Common myeloid progenitor, CD34-positive (primary cell): ENCODE data around the gene GIMAP5.

ENCODE experiments used
- CTCF ChIA-PET: fragments of 350-600 bp; sonication (Branson Sonifier 250); formaldehyde crosslinking; loops from one replicate; lab custom pipeline; 2021; ENCODE audit warnings: antibody characterized with exemption; lab: Charles Lee
- POLR2A ChIA-PET: fragments of 350-600 bp; sonication (Branson Sonifier 250); formaldehyde crosslinking; loops from one replicate; lab custom pipeline; 2021; ENCODE audit warnings: antibody characterized with exemption; lab: Charles Lee
- DNase-seq, 3 donors: peaks; one replicate each; pipeline versions ENCODE4 v3.0.0 to v3.0.0-alpha.2; 2013
- H3K27ac ChIP-seq, 2 experiments: 1 replicate in 1 of 2; 2 replicates in 1 of 2; pipeline ENCODE4 v1.7.0; 2013; ENCODE audit warnings: inconsistent platforms in 2 of 2, low read length in 2 of 2, mild to moderate bottlenecking in 2 of 2, low read depth in 1 of 2, moderate library complexity in 1 of 2; ENCODE audit not compliant: severe bottlenecking in 2 of 2, insufficient read depth in 1 of 2, poor library complexity in 1 of 2
- H3K27me3 ChIP-seq, 5 experiments: replicated peaks in 2 of 5; 1 replicate in 3 of 5; 2 replicates in 2 of 5; pipeline versions ENCODE4 v1.6.1 to v1.7.0; 2013; ENCODE audit warnings: low read length in 4 of 5, mild to moderate bottlenecking in 2 of 5, moderate library complexity in 2 of 5, inconsistent platforms in 1 of 5; ENCODE audit not compliant: insufficient read depth in 5 of 5, control insufficient read depth in 4 of 5
- H3K36me3 ChIP-seq, 4 experiments: 1 replicate in 2 of 4; 2 replicates in 2 of 4; pipeline versions ENCODE4 v1.6.1 to v1.7.0; 2013; ENCODE audit warnings: low read length in 3 of 4, control low read depth in 1 of 4, mild to moderate bottlenecking in 1 of 4; ENCODE audit not compliant: control insufficient read depth in 4 of 4, insufficient read depth in 4 of 4
- H3K4me1 ChIP-seq, 4 experiments: 1 replicate in 3 of 4; 2 replicates in 1 of 4; pipeline versions ENCODE4 v1.6.1 to v1.7.1; 2013; ENCODE audit warnings: low read length in 3 of 4, mild to moderate bottlenecking in 3 of 4, control low read depth in 1 of 4, inconsistent platforms in 1 of 4, moderate library complexity in 1 of 4; ENCODE audit not compliant: control insufficient read depth in 4 of 4, insufficient read depth in 4 of 4; ENCODE audit errors: control extremely low read depth in 1 of 4
- H3K4me3 ChIP-seq, 7 experiments: 1 replicate in 4 of 7; 2 replicates in 3 of 7; pipeline versions ENCODE4 v1.5.1 to v1.7.0; 2013; ENCODE audit warnings: mild to moderate bottlenecking in 7 of 7, low read length in 6 of 7, moderate library complexity in 6 of 7, inconsistent platforms in 2 of 7, low read depth in 2 of 7, control low read depth in 1 of 7; ENCODE audit not compliant: insufficient read depth in 4 of 7, control insufficient read depth in 1 of 7; ENCODE audit errors: extremely low read depth in 1 of 7
- H3K9me3 ChIP-seq, 5 experiments: 1 replicate in 4 of 5; 2 replicates in 1 of 5; pipeline versions ENCODE4 v1.6.1 to v1.7.1; 2013; ENCODE audit warnings: low read length in 4 of 5, mild to moderate bottlenecking in 2 of 5, inconsistent platforms in 1 of 5, low read depth in 1 of 5, moderate library complexity in 1 of 5; ENCODE audit not compliant: control insufficient read depth in 4 of 5, insufficient read depth in 2 of 5; ENCODE audit errors: control extremely low read depth in 1 of 5
- WGBS: methylation state at CpG from one replicate; pipeline ENCODE4 v1.1.5; 2013; ENCODE audit not compliant: insufficient coverage; 5-methylcytosine and 5-hydroxymethylcytosine counted together

Gene GIMAP5

GRCh38 chr7:150781961-150782360 is 44.7 kb downstream of the GIMAP5 start:
- peaks cover 6 to 43% (median 24%) of the 10 kb centered on the region in 4 experiments for H3K4me1 ChIP-seq
- 100% methylated on average over 1 of the region's 2 CpGs for WGBS
- H3K9me3 ChIP-seq = no peaks in the 10 kb centered on the region
- no peak overlapping the region for H3K27ac ChIP-seq
- H3K4me3 ChIP-seq = no peak overlapping the region
- ChIA-PET CTCF (interaction anchor here (1.6 to 4.5 kb wide), 3 partner anchors 14 to 100 kb away, joined by 3 to 51 read pairs (median 5); no protein-coding TSS in a partner anchor), POLR2A (interaction anchor here (0.6 kb wide), 1 partner anchor 29 kb away, joined by 3 read pairs; no protein-coding TSS in a partner anchor)
- H3K36me3 ChIP-seq = no peaks in the 10 kb centered on the region
- H3K27me3 ChIP-seq = peaks cover 0 to 2% (median 0%) of the 10 kb centered on the region in 5 experiments
- DNase-seq = no peak

GRCh38 chr7:150784120-150784736 is 47.0 kb downstream of the GIMAP5 start:
- H3K9me3 ChIP-seq = no peaks in the 10 kb centered on the region

GRCh38 chr7:150784954-150785353 is 47.7 kb downstream of the GIMAP5 start:
- no peaks in the 10 kb centered on the region for H3K9me3 ChIP-seq
- CTCF ChIA-PET = interaction anchor here (0.6 to 1.8 kb wide), 4 partner anchors 94 to 363 kb away, joined by 3 to 4 read pairs (median 3); no protein-coding TSS in a partner anchor
- peaks cover 14 to 68% (median 51%) of the 10 kb centered on the region in 4 experiments for H3K4me1 ChIP-seq
- no peak for DNase-seq
- POLR2A ChIA-PET = no interaction called here
- WGBS = no CpG with 5 or more reads among the region's 4 CpGs
- no peaks in the 10 kb centered on the region for H3K36me3 ChIP-seq
- H3K4me3 ChIP-seq = no peak overlapping the region
- no peaks in the 10 kb centered on the region for H3K27me3 ChIP-seq
- H3K27ac ChIP-seq = no peak overlapping the region

More at GRCh38 chr7:150784120-150784736, 47.0 kb downstream of the GIMAP5 start:
- H3K36me3 ChIP-seq = no peaks in the 10 kb centered on the region
- no peak overlapping the region for H3K4me3 ChIP-seq
- no peaks in the 10 kb centered on the region for H3K27me3 ChIP-seq
- no peak for DNase-seq
- 81% methylated on average over 9 of the region's 9 CpGs for WGBS
- peaks cover 14 to 63% (median 45%) of the 10 kb centered on the region in 4 experiments for H3K4me1 ChIP-seq
- no peak overlapping the region for H3K27ac ChIP-seq
- POLR2A ChIA-PET = no interaction called here
- CTCF ChIA-PET = interaction anchor here (0.6 to 1.8 kb wide), 4 partner anchors 94 to 363 kb away, joined by 3 to 4 read pairs (median 3); no protein-coding TSS in a partner anchor

GRCh38 chr7:150787321-150788281 is 50.4 kb downstream of the GIMAP5 start:
- POLR2A ChIA-PET = interaction anchor here (1.4 kb wide), 1 partner anchor 13 kb away, joined by 6 read pairs; the partner anchor contains the start of genes TMEM176A and TMEM176B
- 25% methylated on average over 9 of the region's 10 CpGs for WGBS
- CTCF ChIA-PET = interaction anchor here (0.8 to 2.2 kb wide), 14 partner anchors 9 to 349 kb away, joined by 3 to 14 read pairs (median 4); no protein-coding TSS in a partner anchor
- Histone ChIP-seq H3K4me3 (peak overlapping the region in 5 of 7 experiments; percentile 13 to 40 (median 25)), H3K4me1 (peaks cover 14 to 65% (median 58%) of the 10 kb centered on the region in 4 experiments), H3K27ac (peak overlapping the region; percentile 25 to 45), H3K9me3 (no peaks in the 10 kb centered on the region), H3K36me3 (no peaks in the 10 kb centered on the region), H3K27me3 (no peaks in the 10 kb centered on the region)
- peak; percentile 71 to 91 (median 90) for DNase-seq

- Histone ChIP-seq H3K27me3 (peaks cover 0 to under 1% (median 0%) of the 10 kb centered on the region in 5 experiments), H3K4me3 (peak overlapping the region in 3 of 7 experiments; percentile 5 to 25 (median 19)), H3K9me3 (no peaks in the 10 kb centered on the region), H3K36me3 (no peaks in the 10 kb centered on the region), H3K27ac (peak overlapping the region; percentile 25 to 45), H3K4me1 (peaks cover 14 to 65% (median 57%) of the 10 kb centered on the region in 4 experiments)
- 97% methylated on average over 6 of the region's 9 CpGs for WGBS
- CTCF ChIA-PET = interaction anchor here (1.0 to 1.9 kb wide), 5 partner anchors 8 to 230 kb away, joined by 4 to 11 read pairs (median 7); no protein-coding TSS in a partner anchor
- DNase-seq = peak; percentile 23 to 54 (median 54)
- POLR2A ChIA-PET = interaction anchor here (1.4 kb wide), 1 partner anchor 12 kb away, joined by 6 read pairs; the partner anchor contains the start of genes TMEM176A and TMEM176B
Observed at GRCh38 chr7:150788474-150789269, 51.5 kb downstream of the GIMAP5 start.

- peaks cover 11 to 49% (median 46%) of the 10 kb centered on the region in 4 experiments for H3K4me1 ChIP-seq
- H3K36me3 ChIP-seq = no peaks in the 10 kb centered on the region
- CTCF ChIA-PET = no interaction called here
- H3K9me3 ChIP-seq = peaks cover 0 to 5% (median 0%) of the 10 kb centered on the region in 5 experiments
- DNase-seq = no peak
- POLR2A ChIA-PET = no interaction called here
- no peak overlapping the region for H3K4me3 ChIP-seq
- H3K27ac ChIP-seq = no peak overlapping the region
- 98% methylated on average over 6 of the region's 9 CpGs for WGBS
- peaks cover 0 to 10% (median 2%) of the 10 kb centered on the region in 5 experiments for H3K27me3 ChIP-seq
Observed at GRCh38 chr7:150790416-150791075, 53.3 kb downstream of the GIMAP5 start.
